Lung (tissue), 12 donors: Measurements from ENCODE around the gene MYO18B. TPM values are rescaled to one million over a fixed set of nuclear protein-coding genes. Genes with fewer than 3 reads are reported as not detected.

ENCODE experiments used
- ATAC-seq: fragments of 200-7000 bp; cut with Tn5 transposase; one replicate; pipeline ENCODE4 v1.9.1; 2020; ENCODE audit warnings: moderate number of reproducible peaks; ENCODE audit not compliant: insufficient read depth, low FRiP score
- DNase-seq, 3 donors: peaks; one replicate each; pipeline ENCODE4 v3.0.0-alpha.2; 2013 to 2017
- H3K27ac ChIP-seq, 2 donors: one replicate each; pipeline ENCODE4 v1.5.1; 2013; ENCODE audit warnings: mild to moderate bottlenecking in 2 of 2, moderate library complexity in 2 of 2, control low read depth in 1 of 2, inconsistent platforms in 1 of 2, low read depth in 1 of 2, low read length in 1 of 2
- H3K27me3 ChIP-seq, 3 donors: one replicate each; pipeline ENCODE4 v1.5.1; 2013; ENCODE audit warnings: low read length in 2 of 3; ENCODE audit not compliant: control insufficient read depth in 3 of 3, insufficient read depth in 3 of 3
- H3K36me3 ChIP-seq, 4 donors: one replicate each; pipeline ENCODE4 v1.5.1; 2013; ENCODE audit warnings: low read length in 4 of 4, mild to moderate bottlenecking in 1 of 4, moderate library complexity in 1 of 4; ENCODE audit not compliant: control insufficient read depth in 4 of 4, insufficient read depth in 4 of 4
- H3K4me1 ChIP-seq, 5 donors: one replicate each; pipeline ENCODE4 v1.5.1; 2013; ENCODE audit warnings: low read length in 5 of 5, mild to moderate bottlenecking in 2 of 5, moderate library complexity in 1 of 5; ENCODE audit not compliant: control insufficient read depth in 5 of 5, insufficient read depth in 5 of 5
- H3K4me3 ChIP-seq: one replicate; pipeline ENCODE4 v1.5.1; 2013; ENCODE audit warnings: mild to moderate bottlenecking, control low read depth, moderate library complexity
- H3K9ac ChIP-seq, 2 donors: one replicate each; pipeline ENCODE4 v1.5.1; 2013; ENCODE audit warnings: low read length in 2 of 2, control low read depth in 1 of 2; ENCODE audit not compliant: insufficient read depth in 1 of 2
- H3K9me3 ChIP-seq, 4 donors: one replicate each; pipeline ENCODE4 v1.5.1; 2013; ENCODE audit warnings: low read length in 3 of 4, mild to moderate bottlenecking in 1 of 4, moderate library complexity in 1 of 4; ENCODE audit not compliant: control insufficient read depth in 4 of 4, insufficient read depth in 3 of 4
- CTCF ChIP-seq: IDR thresholded peaks from 2 replicates; pipeline ENCODE4 v1.5.1; 2012; ENCODE audit warnings: mild to moderate bottlenecking; ENCODE audit errors: control extremely low read depth, extremely low read depth
- WGBS, 2 donors: extraction: QIAGEN DNeasy Blood & Tissue Kit; methylation state at CpG; one replicate each; pipeline ENCODE4 v1.1.7; 2013; 5-methylcytosine and 5-hydroxymethylcytosine counted together
- polyA plus RNA-seq, 2 donors: library from polyadenylated mRNA; stranded (reverse); fragments of 200-250 nt; gene quantifications; one replicate each; pipeline ENCODE4 v1.2.1, GENCODE V29; 2013
- total RNA-seq, 2 donors: library from RNA; depleted of rRNA in 1 of 2; stranded (reverse); fragments of >200 nt in 1 of 2; gene quantifications; one replicate each; pipeline ENCODE4 v1.2.1, GENCODE V29; 2014 to 2021
- donor health status: control.
- donor health status: control.
- donor health status: Bipolar disorder and iron deficiency.
- donor health status: healthy.
- donor health status: DM: yes; HTN: yes; CAD: no.

Gene MYO18B
- total and polyA plus RNA-seq, 4 donors: 0.02 to 0.71 (median 0.07) TPM

- no peak overlapping the region for H3K27ac ChIP-seq
- H3K36me3 ChIP-seq: peaks cover 0 to 5% (median 0%) of the 10 kb centered on the region in 4 donors
- no peak for TF ChIP-seq CTCF
- H3K9me3 ChIP-seq: no peaks in the 10 kb centered on the region
- no peaks in the 10 kb centered on the region for H3K27me3 ChIP-seq
- no peak overlapping the region for H3K4me3 ChIP-seq
- no peaks in the 10 kb centered on the region for H3K4me1 ChIP-seq
- H3K9ac ChIP-seq: no peak overlapping the region
- WGBS, 2 donors: 84 to 85% methylated on average over 13 of the region's 13 CpGs
- ATAC-seq (no peak), DNase-seq (no peak)
Observed at GRCh38 chr22:25779890-25780289, 37.9 kb downstream of the MYO18B start.

GRCh38 chr22:25780673-25781072 lies 38.7 kb downstream of the MYO18B start:
- no peak overlapping the region for H3K4me3 ChIP-seq
- no peak for ATAC-seq
- no peak overlapping the region for H3K27ac ChIP-seq
- H3K4me1 ChIP-seq: no peaks in the 10 kb centered on the region
- no peak overlapping the region for H3K9ac ChIP-seq
- H3K36me3 ChIP-seq: peaks cover 0 to 8% (median 0%) of the 10 kb centered on the region in 4 donors
- WGBS, 2 donors: 65 to 76% methylated on average over 11 of the region's 11 CpGs
- DNase-seq: peak in 1 of 3 donors; percentile 46
- no peaks in the 10 kb centered on the region for H3K9me3 ChIP-seq
- no peak for TF ChIP-seq CTCF
- H3K27me3 ChIP-seq: no peaks in the 10 kb centered on the region

GRCh38 chr22:25781801-25782200 lies 39.8 kb downstream of the MYO18B start:
- Histone ChIP-seq H3K4me3 (no peak overlapping the region), H3K36me3 (peaks cover 0 to 8% (median 0%) of the 10 kb centered on the region in 4 donors), H3K9me3 (no peaks in the 10 kb centered on the region), H3K27me3 (no peaks in the 10 kb centered on the region), H3K9ac (no peak overlapping the region), H3K27ac (no peak overlapping the region), H3K4me1 (no peaks in the 10 kb centered on the region)
- TF ChIP-seq CTCF: no peak
- DNase-seq (no peak), ATAC-seq (no peak)
- WGBS, 2 donors: 88 to 89% methylated on average over 8 of the region's 8 CpGs

GRCh38 chr22:25782831-25783230 lies 40.8 kb downstream of the MYO18B start:
- H3K27me3 ChIP-seq: no peaks in the 10 kb centered on the region
- no peaks in the 10 kb centered on the region for H3K9me3 ChIP-seq
- H3K36me3 ChIP-seq: peaks cover 0 to 8% (median 0%) of the 10 kb centered on the region in 4 donors
- no peaks in the 10 kb centered on the region for H3K4me1 ChIP-seq
- ATAC-seq (no peak), DNase-seq (no peak)
- no peak for TF ChIP-seq CTCF
- no peak overlapping the region for H3K4me3 ChIP-seq
- H3K9ac ChIP-seq: no peak overlapping the region
- no peak overlapping the region for H3K27ac ChIP-seq
- 69 to 81% methylated on average over 2 of the region's 2 CpGs for WGBS, 2 donors
